G401.6 (cell line): ENCODE data around the gene SYT8.

Experiments used
- FAIRE-seq: peaks from 2 replicates; lab custom pipeline; 2012; peaks lifted over from hg19 to GRCh38; lab: Jason Lieb, UNC

SYT8 gene

GRCh38 chr11:1817511-1817910 is 17.3 kb upstream of the SYT8 start:
- FAIRE-seq = no peak

- no peak for FAIRE-seq
Measured at GRCh38 chr11:1819074-1819473, 15.7 kb upstream of the SYT8 start.

GRCh38 chr11:1820463-1821325 is 14.1 kb upstream of the SYT8 start:
- no peak for FAIRE-seq

- FAIRE-seq = no peak
Measured at GRCh38 chr11:1821562-1821961, 13.2 kb upstream of the SYT8 start.

- FAIRE-seq = no peak
Measured at GRCh38 chr11:1822648-1823375, 12.0 kb upstream of the SYT8 start.

GRCh38 chr11:1823376-1824220 is 11.2 kb upstream of the SYT8 start:
- FAIRE-seq = no peak

GRCh38 chr11:1824221-1825038 is 10.4 kb upstream of the SYT8 start:
- no peak for FAIRE-seq

GRCh38 chr11:1825039-1825740 is 9.6 kb upstream of the SYT8 start:
- no peak for FAIRE-seq

- FAIRE-seq = no peak
Measured at GRCh38 chr11:1825785-1826451, 8.9 kb upstream of the SYT8 start.

GRCh38 chr11:1826552-1827094 is 8.2 kb upstream of the SYT8 start:
- FAIRE-seq = no peak

GRCh38 chr11:1827095-1827813 is 7.5 kb upstream of the SYT8 start:
- no peak for FAIRE-seq

GRCh38 chr11:1827931-1828330 is 6.9 kb upstream of the SYT8 start:
- FAIRE-seq = no peak

- FAIRE-seq = no peak
Measured at GRCh38 chr11:1828542-1828941, 6.2 kb upstream of the SYT8 start.

- no peak for FAIRE-seq
Measured at GRCh38 chr11:1829039-1829820, 5.6 kb upstream of the SYT8 start.

- FAIRE-seq = no peak
Measured at GRCh38 chr11:1830004-1830321, 4.8 kb upstream of the SYT8 start.

- no peak for FAIRE-seq
Measured at GRCh38 chr11:1830322-1831223, 4.2 kb upstream of the SYT8 start.

- no peak for FAIRE-seq
Measured at GRCh38 chr11:1831338-1832210, 3.2 kb upstream of the SYT8 start.
